GM18508 (cell line): Measurements from ENCODE around the gene KANK2.
"Not testable (repeated sequence)": the region's sequence is repeated elsewhere in the genome, so short reads cannot be mapped to it uniquely, and the experiment has no call there.

Experiments used
- ATAC-seq: cut with Tn5 transposase; IDR thresholded peaks from one replicate; pipeline ENCODE4 v1.9.1; 2021; ENCODE audit warnings: moderate number of reproducible peaks; ENCODE audit not compliant: insufficient read depth, unreplicated experiment

KANK2 gene

GRCh38 chr19:11198769-11199424 is 1.6 kb upstream of the KANK2 start:
- ATAC-seq: no peak

GRCh38 chr19:11198175-11198534 is 810 bp upstream of the KANK2 start:
- no peak for ATAC-seq

DNA sequence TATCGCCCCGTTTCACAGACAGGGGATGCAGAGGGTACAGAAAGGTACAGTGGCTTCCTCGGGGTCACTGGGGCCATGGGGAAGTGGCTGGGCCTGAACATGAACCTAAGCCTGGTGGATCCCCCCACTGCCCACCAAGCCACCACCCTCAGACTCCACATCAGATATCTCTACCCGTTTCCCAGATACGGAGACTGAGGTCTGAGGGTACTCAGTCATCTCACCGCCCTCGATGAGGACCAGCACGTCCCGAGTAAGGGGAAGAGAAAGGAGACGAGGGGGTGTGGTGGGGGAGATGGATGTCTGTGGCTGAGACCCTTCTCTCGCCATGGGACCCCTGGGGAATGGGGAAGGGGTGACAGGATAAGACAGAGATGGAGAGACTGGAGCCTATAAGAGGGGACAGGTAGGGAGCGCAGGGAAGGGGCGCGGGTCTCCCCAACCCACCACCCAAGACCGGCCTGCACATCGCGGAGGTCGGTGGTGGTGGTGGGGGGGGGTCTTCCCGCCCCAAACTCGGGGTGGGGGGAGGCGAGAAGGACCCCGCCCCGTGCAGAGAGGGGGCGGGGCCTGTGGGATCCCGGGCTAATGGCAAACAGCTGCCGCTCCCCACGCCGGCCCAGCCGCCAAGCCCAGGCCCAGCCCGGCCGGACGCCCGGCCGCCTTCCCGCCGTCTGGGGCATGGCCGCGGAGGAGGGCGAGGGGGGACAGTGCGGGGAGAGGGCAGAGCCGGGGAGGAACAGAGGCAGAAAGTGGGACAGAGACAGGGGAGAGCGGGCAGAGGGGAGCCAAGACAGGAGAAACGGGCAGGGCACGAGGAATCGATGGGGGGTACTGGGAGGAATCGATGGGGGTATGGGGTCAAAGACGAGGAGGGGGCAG is 698 bp downstream of the KANK2 start:
- no peak for ATAC-seq

- ATAC-seq: no peak
Observed at GRCh38 chr19:11195681-11196080, 1.7 kb downstream of the KANK2 start.

GRCh38 chr19:11194656-11195558 is 2.4 kb downstream of the KANK2 start:
- no peak for ATAC-seq

DNA sequence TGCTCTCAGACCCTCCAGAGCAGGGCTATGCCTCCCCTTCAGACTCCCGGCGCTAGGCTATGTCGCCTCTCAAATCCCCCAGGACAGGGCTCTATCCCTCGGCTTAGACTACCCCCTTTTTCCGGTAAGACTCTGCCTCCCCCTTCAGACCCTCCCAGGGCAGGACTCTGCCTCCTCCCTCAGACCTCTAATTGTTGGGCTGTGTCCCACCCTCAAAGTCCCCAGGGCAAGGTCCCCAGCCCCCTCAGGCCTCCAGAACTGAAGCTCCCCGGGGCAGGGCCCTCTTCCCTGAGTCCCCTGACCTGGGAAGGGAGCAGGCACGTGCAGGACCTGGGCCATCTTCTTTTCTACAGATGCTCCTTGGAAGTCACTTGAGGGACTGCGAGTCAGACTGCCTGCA is 3.2 kb downstream of the KANK2 start:
- no peak for ATAC-seq

- no peak for ATAC-seq
Observed at GRCh38 chr19:11192957-11193939, 4.1 kb downstream of the KANK2 start.

DNA sequence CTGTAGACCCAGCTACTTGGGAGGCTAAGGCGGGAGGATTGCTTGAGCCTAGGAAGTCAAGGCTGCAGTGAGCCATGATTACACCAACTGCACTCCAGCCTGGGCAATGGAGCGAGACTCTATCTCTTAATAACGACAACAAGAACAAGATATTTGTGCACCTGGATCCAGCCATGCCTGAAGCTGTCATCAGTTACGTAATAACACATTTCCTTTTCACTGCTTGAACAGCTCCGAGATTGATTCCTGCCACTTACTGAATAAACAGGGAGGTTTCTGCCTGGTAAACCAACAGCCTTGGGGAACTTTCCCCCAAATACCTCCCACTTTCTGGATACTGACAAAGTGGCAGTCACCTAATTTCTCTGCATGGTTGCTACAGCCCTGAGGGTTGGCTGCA is 5.4 kb downstream of the KANK2 start:
- no peak for ATAC-seq

DNA sequence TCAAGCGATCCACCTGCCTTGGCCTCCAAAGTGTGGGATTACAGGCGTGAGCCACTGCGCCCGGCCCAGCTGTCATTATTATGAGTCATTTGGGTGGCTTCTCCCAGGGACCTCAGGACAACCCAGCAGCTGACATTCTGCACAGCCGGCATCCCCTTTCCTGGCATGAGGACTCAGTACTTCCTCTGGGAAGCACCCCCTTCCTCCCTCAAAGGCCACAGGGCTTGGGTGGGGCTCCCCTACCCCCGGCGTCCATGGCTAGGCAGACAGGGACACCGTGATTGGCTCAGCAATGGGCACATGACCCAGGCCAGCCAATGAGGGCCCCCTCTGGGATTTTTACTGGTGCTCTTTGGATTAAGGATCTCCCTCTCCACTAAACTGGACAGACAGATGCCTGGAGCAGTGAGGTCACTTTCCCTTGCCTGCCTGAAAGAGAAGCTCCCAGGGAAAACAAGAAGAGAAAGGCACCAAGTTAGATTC is 6.0 kb downstream of the KANK2 start:
- no peak for ATAC-seq

GRCh38 chr19:11190501-11190900 is 6.8 kb downstream of the KANK2 start:
- no peak for ATAC-seq

DNA sequence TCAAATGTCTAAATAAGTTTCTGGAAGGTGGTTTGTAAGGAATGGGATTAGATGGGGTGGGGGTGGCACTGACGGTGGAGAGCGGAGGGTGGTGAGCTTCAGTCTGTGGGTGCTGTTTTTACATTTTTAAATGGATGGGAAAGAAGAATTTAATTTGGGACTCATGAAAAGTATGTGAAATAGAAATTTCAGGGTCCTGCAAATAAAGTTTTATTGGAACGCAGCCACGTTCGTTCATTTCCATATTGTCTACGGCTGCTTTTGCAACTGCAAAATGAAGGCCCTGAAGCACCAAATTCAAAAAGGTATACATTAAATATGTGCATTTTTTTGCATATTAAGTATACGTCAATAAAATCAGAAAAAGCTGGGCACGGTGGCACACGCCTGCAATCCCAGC is 9.9 kb downstream of the KANK2 start:
- no peak for ATAC-seq

- ATAC-seq: no peak
Observed at GRCh38 chr19:11182994-11183393, 14.4 kb downstream of the KANK2 start.

- ATAC-seq: no peak
Observed at GRCh38 chr19:11181488-11181887, 15.9 kb downstream of the KANK2 start.

GRCh38 chr19:11180975-11181374 is 16.4 kb downstream of the KANK2 start:
- not testable (repeated sequence) for ATAC-seq

GRCh38 chr19:11180346-11180745 is 17.0 kb downstream of the KANK2 start:
- ATAC-seq: no peak

DNA sequence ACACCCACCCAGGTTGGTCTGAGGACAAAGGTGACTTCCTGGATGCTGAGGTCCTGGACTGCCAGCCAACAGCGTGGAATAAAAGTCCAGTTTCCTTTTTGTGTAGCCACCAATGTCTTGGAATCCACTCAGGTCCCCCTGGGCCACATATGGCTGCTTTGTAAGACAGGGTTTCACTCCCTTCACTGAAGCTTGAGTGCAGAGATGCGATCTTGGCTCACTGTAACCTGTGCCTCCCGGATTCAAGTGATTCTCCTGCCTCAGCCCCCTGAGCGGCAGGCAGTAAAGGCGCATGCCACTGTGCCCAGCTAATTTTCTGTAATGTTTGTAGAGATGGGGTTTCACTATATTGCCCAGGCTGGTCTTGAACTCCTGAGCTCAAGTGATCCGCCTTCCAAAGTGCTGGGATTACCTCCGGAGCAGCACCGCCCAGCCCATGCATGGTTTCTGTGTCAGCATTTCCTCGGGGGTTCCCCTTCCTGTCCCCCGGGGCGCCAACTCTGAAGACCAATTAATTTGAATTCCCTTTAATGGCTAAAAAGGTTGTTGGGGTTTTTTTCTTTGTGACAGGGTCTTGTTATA is 17.5 kb downstream of the KANK2 start:
- no peak for ATAC-seq

GRCh38 chr19:11179145-11179465 is 18.2 kb downstream of the KANK2 start:
- ATAC-seq: not testable (repeated sequence)

DNA sequence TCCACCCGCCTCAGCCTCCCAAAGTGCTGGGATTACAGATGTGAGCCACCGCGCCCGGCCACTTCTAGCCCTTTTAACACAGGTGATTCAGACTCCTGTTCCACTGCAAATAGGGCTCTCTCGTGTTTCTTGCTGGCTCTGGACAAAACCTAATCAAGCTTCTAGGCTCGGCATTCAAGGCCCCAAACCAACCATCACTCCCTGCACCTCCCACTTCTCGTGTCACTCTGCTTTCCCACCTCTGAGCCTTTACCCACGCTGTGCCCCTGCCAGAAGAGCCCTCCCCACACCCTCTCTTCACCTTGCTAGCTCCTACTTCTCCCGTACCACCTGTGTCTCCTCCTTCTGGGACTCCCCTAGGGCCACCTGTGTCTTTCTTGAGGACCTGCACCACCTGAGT is 19.8 kb downstream of the KANK2 start:
- no peak for ATAC-seq

DNA sequence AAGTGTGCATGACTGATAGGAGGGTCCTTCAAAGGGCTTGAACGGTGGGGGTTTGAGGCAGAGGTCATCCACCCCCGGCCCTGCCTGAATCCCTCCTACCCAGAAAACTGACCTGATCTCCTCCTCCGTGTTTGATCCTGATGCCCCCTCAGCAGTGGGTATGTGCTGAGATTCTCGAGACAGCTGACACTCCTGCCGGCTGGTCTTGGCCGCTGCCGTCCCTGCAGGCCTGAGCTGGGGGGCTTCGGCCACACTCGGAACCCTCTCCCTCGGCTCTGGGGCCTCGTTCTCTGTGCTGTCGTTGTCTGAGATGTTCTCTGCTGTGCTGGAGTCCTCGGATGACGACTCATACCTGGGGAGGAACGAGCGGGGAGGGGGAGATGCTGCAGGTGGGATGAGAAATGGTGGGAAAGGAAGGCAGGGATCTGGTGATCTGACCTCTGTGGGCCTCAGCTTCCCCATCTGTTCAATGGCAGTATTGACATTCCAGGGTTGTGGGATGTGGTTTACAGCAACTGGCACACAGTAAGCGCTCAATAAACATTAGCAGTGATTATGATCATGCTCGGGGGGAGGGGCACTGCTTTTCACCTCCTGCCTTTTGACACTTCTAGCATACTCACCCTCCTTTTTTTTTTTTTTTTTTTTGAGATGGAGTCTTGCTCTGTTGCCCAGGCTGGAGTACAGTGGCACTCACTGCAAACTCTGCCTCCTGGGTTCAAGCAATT is 20.7 kb downstream of the KANK2 start:
- no peak for ATAC-seq
